Activated T-helper 1 cell treated with anti-CD3 and anti-CD28 coated beads, Interleukin-12 subunit alpha, Interleukin-12 subunit beta, Interleukin-2, Interleukin-4 antibody, amounts not matched to agents 30 ng/mL and 10 ng/mL and 1 ng/mL, durations not matched to agents 14 hours and 24 hours and 36 hours (primary cell): ENCODE measurements around the gene COL7A1. TPM values are rescaled to one million over a fixed set of nuclear protein-coding genes. Genes with fewer than 3 reads are reported as not detected.
A peak's percentile ranks its signal among the peaks of the same experiment; 100 is the strongest.

Experiments
- DNase-seq: peaks from one replicate; pipeline ENCODE4 v3.0.0; 2021; ENCODE audit warnings: low spot score
- H3K27ac Mint-ChIP-seq: one replicate; pipeline ENCODE4 v1.8.0; 2021; ENCODE audit warnings: mild to moderate bottlenecking, mixed read lengths
- H3K27me3 Mint-ChIP-seq: one replicate; pipeline ENCODE4 v1.8.0; 2022; ENCODE audit warnings: mild to moderate bottlenecking, moderate library complexity, mixed read lengths; ENCODE audit not compliant: insufficient read depth
- H3K36me3 Mint-ChIP-seq: one replicate; pipeline ENCODE4 v1.8.0; 2021; ENCODE audit warnings: low read depth, mixed read lengths
- H3K4me1 Mint-ChIP-seq: one replicate; pipeline ENCODE4 v1.8.0; 2021; ENCODE audit warnings: low read depth, mixed read lengths
- H3K4me3 Mint-ChIP-seq: one replicate; pipeline ENCODE4 v1.8.0; 2021; ENCODE audit warnings: mild to moderate bottlenecking, moderate library complexity, mixed read lengths
- H3K9me3 Mint-ChIP-seq: one replicate; pipeline ENCODE4 v1.8.0; 2021; ENCODE audit warnings: mixed read lengths
- intact Hi-C: fragments of 100-400 bp; cut with micrococcal nuclease; formaldehyde crosslinking; loops from one replicate; pipeline ENCODE4 v1.15.1; 2024
- total RNA-seq: library from RNA; stranded (reverse); gene quantifications from 2 replicates; pipeline ENCODE4 v1.2.3, GENCODE V29; 2022

Gene COL7A1
- total RNA-seq, 1 donor from 2014 or later, result 0.39 TPM

DNA sequence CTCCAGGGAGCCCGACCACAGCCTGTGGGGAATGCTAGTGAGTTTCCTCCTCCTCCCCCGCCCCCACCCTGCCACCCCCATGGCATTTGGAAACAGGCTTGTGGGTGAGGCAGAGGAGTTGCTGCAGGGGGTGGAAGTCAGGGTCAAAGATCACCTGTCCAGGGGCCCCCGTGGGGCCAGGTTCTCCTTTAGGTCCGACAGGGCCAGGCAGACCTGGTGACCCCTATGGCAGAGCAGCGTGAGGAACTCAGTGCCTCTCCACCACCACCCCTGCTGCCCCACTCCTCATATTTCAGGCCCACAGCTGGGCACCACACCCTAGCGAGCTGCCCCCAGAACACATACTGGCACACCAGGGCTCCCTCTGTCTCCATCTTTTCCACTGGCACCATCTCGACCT is 22.6 kb downstream of the COL7A1 start:
- Mint-ChIP-seq H3K27me3 (no peaks in the 10 kb centered on the region), H3K4me3 (no peak overlapping the region), H3K27ac (no peak overlapping the region), H3K36me3 (no peaks in the 10 kb centered on the region), H3K4me1 (no peaks in the 10 kb centered on the region), H3K9me3 (no peaks in the 10 kb centered on the region)
- no peak for DNase-seq
- intact Hi-C loops, result no loop called here

DNA sequence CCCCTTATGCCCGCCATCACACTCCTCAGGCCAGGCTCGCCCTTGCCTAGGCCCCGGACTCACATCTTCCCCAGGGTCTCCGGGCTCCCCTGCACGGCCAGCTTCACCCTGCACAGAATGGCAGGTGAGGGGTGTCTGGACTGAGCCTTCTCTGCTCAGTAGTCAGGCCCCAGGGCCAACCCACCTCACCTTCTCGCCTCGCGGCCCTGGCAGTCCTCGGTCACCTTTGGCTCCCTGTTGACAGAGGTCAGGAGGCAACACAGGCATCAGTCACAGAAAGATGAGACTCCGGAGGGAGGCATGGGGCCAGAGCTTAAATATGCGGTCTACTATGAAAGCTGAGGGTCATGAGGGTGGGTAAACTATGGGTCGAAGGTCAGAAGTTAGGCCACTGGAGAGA is 23.2 kb downstream of the COL7A1 start:
- H3K27me3 Mint-ChIP-seq, result no peaks in the 10 kb centered on the region
- intact Hi-C loops, result no loop called here
- H3K4me1 Mint-ChIP-seq, result no peaks in the 10 kb centered on the region
- no peak overlapping the region for H3K4me3 Mint-ChIP-seq
- H3K9me3 Mint-ChIP-seq, result no peaks in the 10 kb centered on the region
- no peak for DNase-seq
- H3K36me3 Mint-ChIP-seq, result no peaks in the 10 kb centered on the region
- H3K27ac Mint-ChIP-seq, result no peak overlapping the region

DNA sequence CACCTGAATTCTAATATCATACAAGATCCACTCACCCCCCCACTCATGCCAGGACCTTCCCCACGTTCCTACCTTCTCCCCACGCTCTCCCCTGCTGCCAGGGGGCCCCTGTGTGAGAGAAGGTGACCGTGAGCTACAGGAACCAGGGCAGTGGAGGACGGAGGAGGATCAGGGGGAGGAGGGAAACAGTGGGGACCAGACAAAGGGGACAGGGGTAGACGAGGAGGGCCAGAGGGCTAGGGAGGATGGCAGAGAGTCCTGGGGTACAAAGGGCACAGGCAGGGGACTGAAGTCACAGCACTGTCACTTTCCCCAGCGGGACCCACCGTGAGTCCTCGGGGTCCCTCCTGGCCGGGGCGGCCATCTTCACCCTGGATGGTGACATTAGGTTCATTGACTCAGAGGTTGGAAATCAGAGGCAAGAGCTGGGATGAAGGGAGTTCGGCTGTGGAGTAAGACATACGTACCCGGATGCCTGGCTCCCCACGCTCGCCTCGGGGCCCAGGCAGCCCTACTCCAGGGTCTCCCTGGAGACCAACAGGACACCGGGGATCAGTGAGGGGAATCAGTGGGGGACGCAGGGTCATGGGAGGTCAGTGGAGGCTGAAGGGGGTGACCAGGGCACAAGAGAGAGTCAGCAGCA is 25.2 kb downstream of the COL7A1 start:
- intact Hi-C loops, result no loop called here
- Mint-ChIP-seq H3K4me1 (no peaks in the 10 kb centered on the region), H3K27me3 (no peaks in the 10 kb centered on the region), H3K27ac (no peak overlapping the region), H3K36me3 (no peaks in the 10 kb centered on the region), H3K9me3 (no peaks in the 10 kb centered on the region), H3K4me3 (no peak overlapping the region)
- no peak for DNase-seq

DNA sequence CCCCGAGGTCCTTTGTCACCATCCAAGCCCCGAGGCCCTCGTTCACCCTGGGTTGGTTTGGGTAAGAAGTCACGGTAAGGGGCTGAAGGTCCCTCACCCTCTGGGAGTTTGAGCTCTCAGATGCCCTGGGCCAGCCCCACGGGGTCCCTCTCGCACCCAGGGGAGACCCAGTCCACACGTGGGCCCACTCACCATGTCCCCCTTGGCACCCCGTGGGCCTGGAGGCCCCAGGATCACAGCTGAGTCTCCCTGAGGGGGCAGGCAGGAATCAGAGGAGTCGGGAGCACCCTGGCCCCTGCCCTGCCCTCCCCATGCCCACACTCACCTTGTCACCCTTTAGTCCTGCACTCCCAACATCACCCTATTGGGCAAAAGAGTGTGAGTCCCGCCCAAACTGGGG is 25.7 kb downstream of the COL7A1 start:
- Mint-ChIP-seq H3K27me3 (no peaks in the 10 kb centered on the region), H3K9me3 (no peaks in the 10 kb centered on the region), H3K36me3 (no peaks in the 10 kb centered on the region), H3K4me1 (no peaks in the 10 kb centered on the region), H3K27ac (no peak overlapping the region), H3K4me3 (no peak overlapping the region)
- DNase-seq, result no peak
- intact Hi-C loops, result no loop called here

DNA sequence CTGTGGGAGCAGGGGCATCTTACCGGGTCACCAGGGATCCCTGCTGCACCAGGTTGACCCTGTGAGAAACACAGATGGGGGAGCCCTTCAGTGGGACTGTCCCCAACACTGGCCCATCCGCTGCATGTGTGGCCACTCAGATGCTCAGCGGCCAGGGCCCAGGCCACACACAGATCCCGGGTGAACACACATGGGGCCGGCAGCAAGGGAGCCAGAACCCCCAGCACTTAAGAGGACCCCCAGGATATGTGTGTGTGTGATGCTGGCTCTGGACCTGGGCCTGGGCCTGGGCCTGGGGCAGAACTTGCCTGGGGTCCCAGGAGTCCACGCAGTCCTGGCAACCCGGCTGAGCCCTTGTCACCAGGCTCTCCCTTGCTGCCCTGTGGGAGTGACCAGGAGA is 26.7 kb downstream of the COL7A1 start:
- Mint-ChIP-seq H3K27ac (no peak overlapping the region), H3K27me3 (no peaks in the 10 kb centered on the region), H3K9me3 (no peaks in the 10 kb centered on the region), H3K4me3 (no peak overlapping the region), H3K36me3 (no peaks in the 10 kb centered on the region), H3K4me1 (no peaks in the 10 kb centered on the region)
- DNase-seq, result no peak
- intact Hi-C loops, result no loop called here

DNA sequence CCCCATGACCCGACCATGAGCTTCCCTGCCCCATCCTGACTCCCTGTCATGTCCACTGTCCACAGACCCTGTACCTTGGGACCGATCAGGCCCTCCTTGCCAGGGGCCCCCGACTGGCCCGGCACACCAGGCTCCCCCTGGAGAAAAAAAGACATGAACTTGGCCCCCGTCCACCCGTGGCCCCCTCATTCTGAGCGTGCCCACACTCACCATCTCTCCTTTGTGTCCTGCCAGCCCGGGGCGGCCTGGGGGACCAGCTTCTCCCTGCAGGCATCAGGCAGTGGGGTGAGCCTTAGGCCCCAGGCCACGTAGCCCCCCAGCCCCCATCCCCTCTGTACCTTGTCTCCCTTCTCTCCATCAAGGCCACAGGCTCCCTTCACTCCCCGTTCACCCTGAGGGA is 27.6 kb downstream of the COL7A1 start:
- Mint-ChIP-seq H3K27me3 (no peaks in the 10 kb centered on the region), H3K4me3 (no peak overlapping the region), H3K36me3 (no peaks in the 10 kb centered on the region), H3K4me1 (no peaks in the 10 kb centered on the region), H3K9me3 (no peaks in the 10 kb centered on the region), H3K27ac (no peak overlapping the region)
- no peak for DNase-seq
- intact Hi-C loops, result no loop called here

DNA sequence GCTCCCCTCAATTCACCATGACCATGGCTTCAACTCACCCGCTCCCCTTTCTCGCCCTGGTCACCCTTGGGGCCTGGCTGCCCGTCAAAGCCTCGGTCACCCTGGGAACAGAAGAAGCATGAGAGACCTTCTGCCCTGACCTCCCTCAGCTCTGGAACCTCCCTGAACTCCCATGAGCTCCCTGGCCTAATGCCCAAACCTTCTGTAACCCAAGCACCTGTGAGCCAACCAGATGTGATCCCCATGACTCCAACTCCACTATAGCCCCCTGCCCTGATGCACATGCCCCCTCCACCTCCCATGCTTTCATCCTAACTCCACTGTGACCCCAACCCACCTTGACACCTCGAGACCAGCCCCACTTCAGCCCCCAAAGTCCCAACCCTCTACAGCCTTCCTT is 28.0 kb downstream of the COL7A1 start:
- intact Hi-C loops, result no loop called here
- no peak for DNase-seq
- Mint-ChIP-seq H3K4me1 (no peaks in the 10 kb centered on the region), H3K27me3 (no peaks in the 10 kb centered on the region), H3K9me3 (no peaks in the 10 kb centered on the region), H3K4me3 (no peak overlapping the region), H3K27ac (peak overlapping the region; percentile 53), H3K36me3 (no peaks in the 10 kb centered on the region)

DNA sequence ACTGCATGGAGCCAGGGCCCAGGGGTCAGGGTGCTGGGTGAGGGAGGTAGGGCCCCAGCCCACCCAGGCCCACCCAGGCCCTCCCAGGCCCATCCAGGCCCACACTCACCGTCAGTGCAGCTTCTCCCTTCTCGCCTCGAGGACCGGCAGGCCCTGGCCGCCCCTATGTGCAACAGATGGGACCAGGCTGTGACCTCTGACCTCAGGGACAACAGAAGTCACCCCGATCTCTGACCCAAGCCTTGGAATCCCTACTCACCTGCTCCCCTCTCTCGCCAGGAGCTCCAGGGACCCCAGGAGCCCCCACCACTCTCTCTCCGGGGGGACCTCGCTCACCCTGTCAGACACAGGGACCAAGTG is 28.7 kb downstream of the COL7A1 start:
- no peak for DNase-seq
- Mint-ChIP-seq H3K27ac (no peak overlapping the region), H3K36me3 (no peaks in the 10 kb centered on the region), H3K9me3 (no peaks in the 10 kb centered on the region), H3K4me3 (no peak overlapping the region), H3K27me3 (no peaks in the 10 kb centered on the region), H3K4me1 (no peaks in the 10 kb centered on the region)
- intact Hi-C loops, result no loop called here

DNA sequence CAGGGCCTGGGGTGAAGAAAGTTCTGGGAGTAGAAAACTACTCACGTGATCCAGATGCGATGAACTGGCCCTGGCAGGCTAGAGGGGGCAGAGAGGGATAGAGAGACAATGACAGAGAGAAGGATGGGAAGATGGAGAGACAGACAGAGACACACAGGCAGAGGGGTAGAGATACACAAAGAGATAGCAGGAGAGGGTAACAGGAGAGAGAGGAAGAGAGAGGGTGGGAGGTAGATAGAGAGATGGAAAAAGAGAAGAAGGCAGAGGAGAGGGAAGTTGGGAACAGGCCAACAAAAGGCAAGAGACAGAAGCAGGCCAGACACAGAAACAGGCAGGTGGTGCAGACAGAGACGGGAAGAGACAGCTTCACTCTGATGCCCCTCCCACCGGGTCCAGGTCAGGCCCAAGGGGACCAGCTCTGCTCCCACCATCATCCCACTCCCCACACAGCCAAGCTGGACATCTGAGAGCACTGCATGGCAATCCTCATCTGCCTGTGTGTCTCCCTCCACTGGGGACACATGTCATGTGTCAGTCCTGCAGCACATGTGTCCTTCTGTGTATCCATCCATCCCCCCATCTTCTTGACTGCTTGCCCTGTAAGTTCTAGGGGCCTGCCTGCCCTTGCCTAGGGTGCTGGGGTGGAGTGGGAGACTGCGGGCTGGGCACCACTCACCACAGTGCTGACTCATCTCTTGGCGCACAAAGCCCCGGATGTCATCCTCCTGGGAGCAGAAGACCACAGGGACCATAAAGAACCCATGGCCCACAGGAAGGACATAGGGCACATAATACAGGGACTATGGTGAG is 29.3 kb downstream of the COL7A1 start:
- DNase-seq, result no peak
- H3K27me3 Mint-ChIP-seq, result no peaks in the 10 kb centered on the region
- H3K27ac Mint-ChIP-seq, result no peak overlapping the region
- H3K4me3 Mint-ChIP-seq, result no peak overlapping the region
- no peaks in the 10 kb centered on the region for H3K9me3 Mint-ChIP-seq
- H3K4me1 Mint-ChIP-seq, result no peaks in the 10 kb centered on the region
- intact Hi-C loops, result no loop called here
- no peaks in the 10 kb centered on the region for H3K36me3 Mint-ChIP-seq

DNA sequence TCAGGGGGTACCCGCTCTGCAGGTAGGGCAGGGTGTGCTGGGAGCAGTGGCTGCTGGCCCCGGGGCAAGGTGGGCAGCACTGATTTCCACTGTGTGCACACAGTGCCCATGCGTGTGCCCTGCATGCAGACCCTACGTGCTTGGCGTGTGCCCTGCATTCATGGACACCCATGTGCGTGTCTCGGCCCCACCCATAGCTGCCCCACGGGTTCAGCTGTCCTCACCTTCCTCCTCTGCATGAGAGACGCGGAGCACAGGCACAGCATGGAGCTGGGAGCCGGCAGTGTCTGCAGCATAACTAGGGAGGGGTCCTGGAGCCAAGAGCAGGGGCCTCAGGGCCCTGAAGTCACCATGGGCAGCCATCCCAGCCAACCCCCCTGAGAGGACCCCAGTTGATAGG is 29.9 kb downstream of the COL7A1 start:
- no peak overlapping the region for H3K27ac Mint-ChIP-seq
- intact Hi-C loops, result no loop called here
- DNase-seq, result no peak
- no peaks in the 10 kb centered on the region for H3K4me1 Mint-ChIP-seq
- no peaks in the 10 kb centered on the region for H3K27me3 Mint-ChIP-seq
- no peaks in the 10 kb centered on the region for H3K9me3 Mint-ChIP-seq
- no peaks in the 10 kb centered on the region for H3K36me3 Mint-ChIP-seq
- H3K4me3 Mint-ChIP-seq, result no peak overlapping the region

DNA sequence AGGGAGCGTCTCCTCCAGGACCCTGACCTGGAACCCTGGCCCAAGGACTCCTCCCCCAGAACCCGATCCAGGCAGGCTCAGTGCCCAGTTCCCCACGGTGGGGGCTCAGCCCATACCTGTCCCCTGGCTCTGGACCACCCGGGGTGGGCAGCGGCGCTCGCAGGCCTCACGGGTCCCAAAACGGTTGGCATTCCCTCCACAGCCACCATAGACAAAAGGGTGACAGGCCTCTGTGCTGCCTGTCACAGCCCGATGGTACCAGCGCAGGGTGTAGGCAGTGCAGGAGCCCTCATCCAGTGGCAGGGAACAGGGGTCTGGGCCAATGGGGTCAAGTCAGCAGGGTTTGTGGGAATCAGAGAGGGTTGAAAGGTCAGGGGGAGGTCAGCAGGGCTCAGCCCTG is 30.5 kb downstream of the COL7A1 start:
- no peak for DNase-seq
- no peaks in the 10 kb centered on the region for H3K27me3 Mint-ChIP-seq
- H3K27ac Mint-ChIP-seq, result no peak overlapping the region
- H3K9me3 Mint-ChIP-seq, result no peaks in the 10 kb centered on the region
- intact Hi-C loops, result no loop called here
- no peak overlapping the region for H3K4me3 Mint-ChIP-seq
- H3K4me1 Mint-ChIP-seq, result no peaks in the 10 kb centered on the region
- no peaks in the 10 kb centered on the region for H3K36me3 Mint-ChIP-seq

DNA sequence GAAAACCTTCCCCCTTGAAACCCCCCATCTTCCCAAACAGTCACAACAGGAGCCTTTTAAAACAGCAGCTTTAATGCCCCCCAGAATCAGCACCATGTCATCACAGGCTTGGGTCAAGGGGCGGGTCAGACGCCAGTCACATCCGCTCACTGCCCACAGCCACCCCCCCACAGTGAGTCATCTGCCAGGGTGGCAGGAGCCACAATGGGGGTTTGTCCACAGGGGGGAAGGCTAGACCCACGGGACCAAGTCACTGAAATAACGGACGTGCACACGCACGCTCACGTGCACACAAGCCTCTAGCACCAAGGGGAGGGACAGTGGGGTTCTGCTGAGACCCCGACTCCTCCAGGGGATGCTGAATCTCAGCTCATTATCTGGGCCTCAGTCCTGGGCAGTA is 31.1 kb downstream of the COL7A1 start:
- DNase-seq, result no peak
- no peaks in the 10 kb centered on the region for H3K4me1 Mint-ChIP-seq
- intact Hi-C loops, result no loop called here
- no peak overlapping the region for H3K27ac Mint-ChIP-seq
- H3K27me3 Mint-ChIP-seq, result no peaks in the 10 kb centered on the region
- no peaks in the 10 kb centered on the region for H3K36me3 Mint-ChIP-seq
- H3K4me3 Mint-ChIP-seq, result no peak overlapping the region
- H3K9me3 Mint-ChIP-seq, result no peaks in the 10 kb centered on the region

DNA sequence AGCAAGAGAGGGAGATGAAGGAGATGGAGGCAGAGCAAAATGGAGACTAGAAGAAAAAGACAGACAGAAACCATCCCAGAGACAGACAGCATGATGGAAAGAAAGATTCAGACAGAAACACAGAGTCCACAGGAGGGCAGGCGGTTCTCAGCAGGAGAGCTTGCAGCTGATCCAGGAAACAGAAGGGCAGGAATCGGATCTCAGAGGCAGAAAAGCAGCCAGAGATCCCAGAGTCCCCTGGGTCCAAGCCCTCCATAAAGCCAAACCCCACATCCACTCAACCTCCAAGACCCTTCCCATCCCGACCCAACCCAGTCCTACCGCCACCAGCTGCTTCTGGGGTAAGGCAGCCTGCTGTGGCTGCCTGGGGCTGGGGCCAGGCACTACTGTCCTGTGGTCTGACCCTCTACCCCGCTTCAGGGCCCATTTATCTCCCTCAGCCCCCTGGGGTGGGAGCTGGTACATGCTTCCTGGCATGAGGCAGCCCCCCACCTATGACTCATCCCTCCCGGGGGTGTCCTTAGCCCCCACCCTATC is 31.7 kb downstream of the COL7A1 start, which contains the start of gene UCN2:
Gene UCN2, minus strand, starts transcription at position 400 of the 537 bp plus-strand sequence. CDS start 657 bp downstream, outside the sequence.
- H3K4me1 Mint-ChIP-seq, result peaks cover 5% of the 10 kb centered on the region
- no peaks in the 10 kb centered on the region for H3K36me3 Mint-ChIP-seq
- H3K9me3 Mint-ChIP-seq, result no peaks in the 10 kb centered on the region
- H3K27me3 Mint-ChIP-seq, result no peaks in the 10 kb centered on the region
- DNase-seq, result no peak
- H3K27ac Mint-ChIP-seq, result no peak within 1 kb of the TSS
- intact Hi-C loops, result no loop called here
- H3K4me3 Mint-ChIP-seq, result no peak within 1 kb of the TSS
